H7 (cell line): ENCODE results near the gene DELE1. TPM values are rescaled to one million over a fixed set of nuclear protein-coding genes. Genes with fewer than 3 reads are reported as not detected.

Source experiments
- DNase-seq: peaks from one replicate; pipeline ENCODE4 v3.0.0; 2012
- H3K27me3 ChIP-seq: 2 replicates; pipeline ENCODE4 v1.6.0; 2011; ENCODE audit warnings: mild to moderate bottlenecking, low read length; ENCODE audit not compliant: control insufficient read depth, insufficient read depth
- H3K36me3 ChIP-seq: replicated peaks from 2 replicates; pipeline ENCODE4 v1.5.1; 2011; ENCODE audit warnings: low read length; ENCODE audit not compliant: control insufficient read depth, insufficient read depth
- H3K4me3 ChIP-seq: 2 replicates; pipeline ENCODE4 v1.5.1; 2011; ENCODE audit warnings: low read depth, mild to moderate bottlenecking, control low read depth, low read length, moderate library complexity; ENCODE audit not compliant: insufficient read depth
- total RNA-seq: library from RNA; depleted of rRNA; stranded (reverse); fragments of >200 nt; shearing (Covaris generic); gene quantifications from 2 replicates; pipeline ENCODE4 v1.2.3, GENCODE V29; 2014; rRNA removed

Gene DELE1
- 61.7 and 83.1 TPM in 2 replicates for total RNA-seq

DNA sequence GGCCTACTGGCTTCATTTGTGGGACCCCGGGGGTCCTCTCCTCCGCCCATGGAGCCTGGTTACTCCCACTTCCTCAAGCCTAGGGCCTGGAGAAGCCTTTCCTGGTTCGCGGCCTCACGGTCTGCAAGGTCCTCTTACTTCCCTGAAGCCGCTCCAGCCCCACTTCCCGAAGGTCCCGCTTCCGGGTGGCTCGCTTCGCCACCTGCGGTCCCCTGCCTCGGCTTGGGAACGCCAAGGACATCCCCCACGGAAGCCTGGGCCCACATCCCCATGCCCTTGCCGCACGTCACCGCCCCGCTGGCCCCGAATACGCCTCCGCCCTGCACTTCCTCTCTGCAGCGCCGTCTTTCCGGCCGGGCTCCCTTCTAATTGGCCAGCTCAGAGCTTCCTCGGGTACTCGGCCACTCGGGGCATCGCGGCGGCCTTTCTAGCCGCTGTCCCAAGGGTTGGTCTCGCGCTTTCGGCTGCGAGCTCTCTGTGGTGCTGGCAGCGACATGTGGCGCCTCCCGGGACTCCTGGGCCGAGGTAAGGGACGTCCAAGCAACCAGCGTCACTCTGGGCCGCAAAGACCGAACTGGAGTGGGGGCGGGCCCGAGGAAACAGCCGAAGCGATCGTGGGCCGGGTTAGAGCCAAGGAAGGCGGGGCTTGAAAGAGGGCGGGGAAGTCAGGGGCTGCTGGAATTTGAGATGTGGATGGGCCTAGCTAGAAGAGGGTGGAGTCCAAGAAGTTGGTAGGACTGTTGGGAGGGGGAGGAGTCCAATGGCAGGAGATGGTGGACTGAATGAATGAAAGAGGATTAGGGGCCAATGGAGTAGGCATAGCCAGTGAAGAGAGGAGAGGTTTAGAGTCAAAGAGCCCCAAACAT is at the start of gene DELE1:
DELE1 (plus strand) TSS at position 424 of the 866 bp plus-strand sequence; CDS start at position 495, 71 bp downstream.
- Histone ChIP-seq H3K4me3 (peak within 1 kb of the TSS; percentile 78), H3K27me3 (no peaks in the 10 kb centered on the region), H3K36me3 (peaks cover 20% of the 10 kb centered on the region)
- peak; percentile 96 for DNase-seq

GRCh38 chr5:141873933-141874261 is 49.8 kb upstream of the DELE1 start:
- peak; percentile 43 for DNase-seq
- Histone ChIP-seq H3K27me3 (peaks cover 6% of the 10 kb centered on the region; the same call in 1 of the 2 replicates), H3K4me3 (no peak overlapping the region), H3K36me3 (peaks cover 6% of the 10 kb centered on the region)

- Histone ChIP-seq H3K4me3 (no peak overlapping the region), H3K27me3 (peaks cover 8% of the 10 kb centered on the region), H3K36me3 (peaks cover 3% of the 10 kb centered on the region)
- DNase-seq: peak; percentile 44
These were observed 49.3 kb upstream of the DELE1 start for GRCh38 chr5:141874262-141874964.

GRCh38 chr5:141875022-141875740 is 48.5 kb upstream of the DELE1 start:
- Histone ChIP-seq H3K36me3 (no peaks in the 10 kb centered on the region), H3K4me3 (peak overlapping the region; percentile 85), H3K27me3 (peaks cover 10% of the 10 kb centered on the region)
- DNase-seq: peak; percentile 68

DNA sequence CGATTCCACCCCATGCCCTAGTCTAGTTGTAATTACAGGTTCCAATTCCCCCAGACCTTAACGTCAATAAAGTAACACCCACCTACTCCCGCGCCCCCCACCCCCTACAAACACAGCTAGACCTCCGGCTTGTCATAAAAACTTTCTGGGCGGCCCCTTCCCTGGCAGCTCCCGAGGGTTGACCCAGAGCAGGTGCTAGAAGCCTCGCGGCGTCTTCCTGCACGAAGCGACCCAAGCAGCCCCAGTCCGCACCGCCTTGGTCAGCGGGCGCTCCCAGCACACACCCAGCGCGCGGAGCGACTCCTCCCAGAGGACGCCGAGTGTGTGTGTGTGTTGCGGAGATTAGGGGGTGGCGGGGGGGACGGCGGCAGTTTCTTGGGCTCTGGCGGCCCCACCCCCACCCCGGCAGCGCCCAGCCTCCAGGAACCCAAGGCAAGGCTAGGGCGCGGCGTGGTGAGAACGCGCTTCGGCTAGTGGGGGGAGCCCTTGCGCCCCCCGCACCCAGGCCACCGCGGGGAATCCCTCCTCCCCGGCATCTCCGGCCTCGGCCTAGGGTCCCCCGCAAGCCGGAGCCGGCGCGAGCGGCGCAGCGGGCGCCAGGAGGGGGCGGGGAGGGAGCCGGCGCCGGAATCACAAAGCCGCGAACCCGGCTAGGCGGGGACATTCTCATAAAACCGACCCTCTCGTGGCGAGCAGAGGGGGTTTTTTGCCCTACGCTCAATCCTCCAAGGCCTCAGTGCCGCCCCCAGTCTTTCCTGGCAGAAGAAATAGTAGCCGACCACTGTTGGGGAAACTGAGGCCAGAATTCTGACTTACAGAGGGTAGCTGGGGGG is 47.7 kb upstream of the DELE1 start:
- Histone ChIP-seq H3K36me3 (no peaks in the 10 kb centered on the region), H3K4me3 (peak overlapping the region; percentile 85), H3K27me3 (peaks cover 13% of the 10 kb centered on the region)
- peak; percentile 88 for DNase-seq

DNA sequence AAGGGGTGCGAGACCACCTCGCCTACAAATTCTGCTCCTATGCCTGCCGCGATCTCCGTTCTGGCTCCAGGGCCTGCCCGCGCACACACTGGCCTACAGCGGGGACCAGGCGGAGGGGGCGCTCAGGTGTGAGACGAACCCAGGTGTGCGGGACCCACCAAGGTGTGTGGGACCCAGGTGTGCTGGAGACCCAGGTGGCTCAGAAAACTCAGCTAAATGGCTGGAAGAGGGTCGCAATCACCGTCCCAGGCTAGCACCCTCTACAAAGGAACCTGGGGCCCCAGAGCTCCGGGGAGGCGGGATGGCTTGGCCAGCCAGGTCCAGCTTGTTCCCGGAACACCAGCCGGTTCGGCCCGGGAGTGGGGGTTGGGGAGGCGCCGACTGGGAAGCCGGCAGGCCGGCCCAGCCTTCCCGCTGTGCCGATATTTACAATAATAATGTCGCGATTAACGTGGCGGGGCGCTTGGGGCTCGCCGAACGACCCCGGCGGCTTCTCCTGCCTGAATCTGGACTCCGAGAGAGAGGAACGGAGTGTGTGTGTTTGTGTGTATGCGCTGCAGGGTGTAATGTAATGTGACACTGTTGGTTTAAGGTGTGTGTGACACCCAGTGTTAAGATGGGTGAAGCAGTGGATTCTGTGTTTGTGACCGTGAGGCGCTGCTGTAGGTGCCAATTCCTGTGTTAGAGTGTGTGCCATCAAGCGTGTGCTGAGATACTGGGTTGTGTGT is 46.9 kb upstream of the DELE1 start:
- peaks cover 13% of the 10 kb centered on the region for H3K27me3 ChIP-seq
- peak; percentile 72 for DNase-seq
- no peaks in the 10 kb centered on the region for H3K36me3 ChIP-seq
- H3K4me3 ChIP-seq: peak overlapping the region; percentile 85

DNA sequence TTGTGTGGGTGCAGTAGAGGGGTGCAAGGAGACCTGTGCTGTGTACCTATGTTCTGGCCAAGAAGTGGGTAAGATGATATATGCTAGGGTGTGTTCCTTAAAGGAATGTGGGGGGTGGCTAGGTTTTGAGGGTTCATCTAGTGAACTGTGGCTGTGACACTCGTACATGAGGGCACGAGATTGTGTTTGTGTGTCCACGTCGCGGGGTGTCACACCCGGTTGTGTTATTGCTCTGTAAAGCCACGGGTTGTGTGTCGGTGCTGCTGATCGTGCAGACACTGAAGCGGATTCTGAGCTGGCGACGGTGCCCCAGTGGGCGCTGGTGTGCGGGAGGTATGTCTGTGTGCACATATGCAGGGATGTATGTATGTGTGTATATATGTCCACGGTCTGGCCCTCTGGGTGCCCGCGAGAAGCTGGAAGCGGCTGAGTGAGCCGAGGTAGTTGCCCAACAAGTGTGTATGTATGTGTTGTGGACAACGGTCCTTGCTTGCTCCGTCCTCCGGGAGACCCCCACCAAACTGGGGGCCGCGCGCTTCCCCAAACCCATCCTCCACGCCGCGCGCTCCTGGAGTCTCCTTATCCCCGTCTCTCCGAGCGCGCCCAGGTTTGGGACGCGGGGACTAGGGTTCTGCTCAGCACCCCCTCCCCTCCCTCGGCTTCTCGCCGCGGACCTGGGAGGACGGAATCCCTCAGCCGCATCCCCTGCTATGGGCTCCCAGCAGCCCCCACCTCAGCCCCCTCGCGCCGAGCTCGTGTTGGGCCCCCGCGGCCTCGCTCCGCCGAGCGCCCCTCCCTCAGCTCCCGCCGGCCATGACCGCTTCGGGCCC is 46.1 kb upstream of the DELE1 start:
- DNase-seq: peak; percentile 71
- no peaks in the 10 kb centered on the region for H3K36me3 ChIP-seq
- peaks cover 13% of the 10 kb centered on the region for H3K27me3 ChIP-seq
- H3K4me3 ChIP-seq: peak overlapping the region; percentile 85

DNA sequence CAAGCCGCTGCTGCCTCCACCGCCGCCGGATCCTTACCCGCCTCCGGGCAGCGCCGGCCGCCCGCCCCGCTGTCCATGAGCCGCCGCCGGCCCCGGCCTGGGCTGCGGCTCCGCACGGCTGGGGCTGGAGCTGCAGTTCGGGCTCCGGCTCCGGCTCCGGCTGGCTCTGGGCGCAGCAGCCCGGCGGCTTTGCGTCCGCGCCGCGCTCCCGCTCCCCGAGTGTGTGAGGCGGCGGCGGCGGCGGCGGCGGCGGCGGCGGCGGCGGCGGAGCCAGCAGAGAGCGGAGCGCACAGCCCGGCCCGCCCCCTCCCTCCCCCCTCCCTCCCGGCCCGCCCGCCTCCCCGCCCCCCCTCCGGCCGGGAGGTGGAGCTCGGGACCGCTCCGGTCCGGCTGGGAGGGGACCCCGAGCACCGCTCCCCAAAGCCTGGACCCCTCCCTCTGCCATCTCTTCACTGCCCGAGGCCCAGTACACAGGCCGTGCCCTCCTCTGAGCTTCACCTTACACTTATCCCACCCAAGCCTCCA is 45.4 kb upstream of the DELE1 start, which contains the start of gene PCDH1:
PCDH1 (minus strand) TSS at position 225 of the 525 bp plus-strand sequence; CDS start at position 77, 148 bp downstream.
- H3K4me3 ChIP-seq: peak within 1 kb of the TSS; percentile 85
- H3K27me3 ChIP-seq: peaks cover 13% of the 10 kb centered on the region
- peak; percentile 95 for DNase-seq
- no peaks in the 10 kb centered on the region for H3K36me3 ChIP-seq

GRCh38 chr5:141878711-141879425 is 44.8 kb upstream of the DELE1 start:
- Histone ChIP-seq H3K36me3 (no peaks in the 10 kb centered on the region), H3K27me3 (peaks cover 16% of the 10 kb centered on the region), H3K4me3 (peak overlapping the region; percentile 62)
- peak; percentile 85 for DNase-seq

GRCh38 chr5:141879426-141879759 is 44.3 kb upstream of the DELE1 start:
- Histone ChIP-seq H3K4me3 (no peak overlapping the region), H3K36me3 (no peaks in the 10 kb centered on the region), H3K27me3 (peaks cover 16% of the 10 kb centered on the region)
- DNase-seq: no peak

- no peaks in the 10 kb centered on the region for H3K36me3 ChIP-seq
- no peak overlapping the region for H3K4me3 ChIP-seq
- peaks cover 16% of the 10 kb centered on the region for H3K27me3 ChIP-seq
- peak; percentile 45 for DNase-seq
These were observed 43.5 kb upstream of the DELE1 start for GRCh38 chr5:141879941-141880738.
